Bone marrow (tissue), 2 donors: ENCODE measurements around the gene MMP17.
A peak's percentile ranks its signal among the peaks of the same experiment; 100 is the strongest.

ENCODE experiments used
- DNase-seq, 2 donors: peaks; one replicate each; lab custom pipeline; 2025; lab: John Stamatoyannopoulos, UW

Gene MMP17

GRCh38 chr12:131850856-131851559, 22.8 kb downstream of the MMP17 start:
- DNase-seq, result peak in 1 of 2 donors; percentile 11

GRCh38 chr12:131851741-131852550, 23.8 kb downstream of the MMP17 start:
- DNase-seq, result no peak

- peak in 1 of 2 donors; percentile 17 for DNase-seq
Observed at GRCh38 chr12:131852551-131853299, 24.5 kb downstream of the MMP17 start.

- no peak for DNase-seq
Observed at GRCh38 chr12:131853832-131854797, 25.9 kb downstream of the MMP17 start.

- DNase-seq, result no peak
Observed at GRCh38 chr12:131854861-131855476, 26.8 kb downstream of the MMP17 start.

- no peak for DNase-seq
Observed at GRCh38 chr12:131855521-131856142, 27.4 kb downstream of the MMP17 start.

GRCh38 chr12:131856366-131857097, 28.3 kb downstream of the MMP17 start:
- no peak for DNase-seq

GRCh38 chr12:131857908-131858850, 30.0 kb downstream of the MMP17 start:
- DNase-seq, result no peak

GRCh38 chr12:131860472-131861260, 32.5 kb downstream of the MMP17 start:
- peak in 1 of 2 donors; percentile 95 for DNase-seq

GRCh38 chr12:131861261-131862083, 33.3 kb downstream of the MMP17 start:
- DNase-seq, result no peak

- no peak for DNase-seq
Observed at GRCh38 chr12:131862084-131862441, 33.9 kb downstream of the MMP17 start.

- no peak for DNase-seq
Observed at GRCh38 chr12:131862600-131862993, 34.4 kb downstream of the MMP17 start.

- peak in 1 of 2 donors; percentile 15 for DNase-seq
Observed at GRCh38 chr12:131862994-131863710, 35.0 kb downstream of the MMP17 start.

- DNase-seq, result no peak
Observed at GRCh38 chr12:131863711-131864396, 35.7 kb downstream of the MMP17 start.

GRCh38 chr12:131864469-131864868, 36.3 kb downstream of the MMP17 start:
- DNase-seq, result no peak
